Endothelial cell (in vitro differentiated cells): ENCODE measurements around the gene GDPGP1. TPM values are rescaled to one million over a fixed set of nuclear protein-coding genes. Genes with fewer than 3 reads are reported as not detected.
"Not testable (repeated sequence)": the region's sequence is repeated elsewhere in the genome, so short reads cannot be mapped to it uniquely, and the experiment has no call there.

Experiments used
- DNase-seq: peaks from one replicate; pipeline ENCODE4 v3.0.0; 2021; ENCODE audit warnings: low spot score
- H3K27ac Mint-ChIP-seq: one replicate; pipeline ENCODE4 v1.8.0; 2021; ENCODE audit warnings: mixed read lengths, inconsistent platforms; ENCODE audit not compliant: unreplicated experiment
- H3K27me3 Mint-ChIP-seq: one replicate; pipeline ENCODE4 v1.8.0; 2021; ENCODE audit warnings: mild to moderate bottlenecking, moderate library complexity, mixed read lengths, inconsistent platforms; ENCODE audit not compliant: unreplicated experiment
- H3K36me3 Mint-ChIP-seq: one replicate; pipeline ENCODE4 v1.8.0; 2021; ENCODE audit warnings: mild to moderate bottlenecking, low read depth, mixed read lengths, inconsistent platforms; ENCODE audit not compliant: unreplicated experiment
- H3K4me1 Mint-ChIP-seq: one replicate; pipeline ENCODE4 v1.8.0; 2021; ENCODE audit warnings: mild to moderate bottlenecking, mixed read lengths, inconsistent platforms; ENCODE audit not compliant: unreplicated experiment
- H3K4me3 Mint-ChIP-seq: one replicate; pipeline ENCODE4 v1.8.0; 2021; ENCODE audit warnings: mild to moderate bottlenecking, mixed read lengths, inconsistent platforms; ENCODE audit not compliant: unreplicated experiment
- H3K9me3 Mint-ChIP-seq: one replicate; pipeline ENCODE4 v1.8.0; 2021; ENCODE audit warnings: mixed read lengths, inconsistent platforms; ENCODE audit not compliant: unreplicated experiment
- CTCF ChIP-seq: fragments of 200-600 bp; sonication (generic); IDR thresholded peaks from one replicate; pipeline ENCODE4 v1.5.0; 2021; ENCODE audit warnings: antibody characterized with exemption; ENCODE audit not compliant: unreplicated experiment
- total RNA-seq: library from RNA; stranded (reverse); fragmentation: NEBNext Ultra II Directional; extraction: Animal tissue kit (Norgen Biotek cat#: 25700); gene quantifications from one replicate; pipeline ENCODE4 v1.2.1, GENCODE V29; 2021; ENCODE audit not compliant: unreplicated experiment

The GDPGP1 gene
- total RNA-seq, 1 donor from 2014 or later = 7.7 TPM

- DNase-seq = no peak
- Mint-ChIP-seq H3K27me3 (no peaks in the 10 kb centered on the region), H3K4me3 (no peak overlapping the region), H3K36me3 (no peaks in the 10 kb centered on the region), H3K9me3 (no peaks in the 10 kb centered on the region), H3K27ac (no peak overlapping the region), H3K4me1 (peaks cover 12% of the 10 kb centered on the region)
- peak; percentile 31 for TF ChIP-seq CTCF
Observed at GRCh38 chr15:90286678-90287077, 52.7 kb downstream of the GDPGP1 start.

- no peaks in the 10 kb centered on the region for H3K9me3 Mint-ChIP-seq
- peaks cover 12% of the 10 kb centered on the region for H3K4me1 Mint-ChIP-seq
- no peaks in the 10 kb centered on the region for H3K27me3 Mint-ChIP-seq
- no peak overlapping the region for H3K4me3 Mint-ChIP-seq
- TF ChIP-seq CTCF = no peak
- peak; percentile 61 for DNase-seq
- H3K27ac Mint-ChIP-seq = peak overlapping the region; percentile 74
- H3K36me3 Mint-ChIP-seq = no peaks in the 10 kb centered on the region
Observed at GRCh38 chr15:90287101-90287500, 53.1 kb downstream of the GDPGP1 start.

- no peaks in the 10 kb centered on the region for H3K27me3 Mint-ChIP-seq
- no peak for TF ChIP-seq CTCF
- H3K36me3 Mint-ChIP-seq = no peaks in the 10 kb centered on the region
- peaks cover 12% of the 10 kb centered on the region for H3K4me1 Mint-ChIP-seq
- no peaks in the 10 kb centered on the region for H3K9me3 Mint-ChIP-seq
- H3K4me3 Mint-ChIP-seq = no peak overlapping the region
- peak overlapping the region; percentile 52 for H3K27ac Mint-ChIP-seq
- DNase-seq = no peak
Observed at GRCh38 chr15:90287946-90288345, 53.9 kb downstream of the GDPGP1 start.

DNA sequence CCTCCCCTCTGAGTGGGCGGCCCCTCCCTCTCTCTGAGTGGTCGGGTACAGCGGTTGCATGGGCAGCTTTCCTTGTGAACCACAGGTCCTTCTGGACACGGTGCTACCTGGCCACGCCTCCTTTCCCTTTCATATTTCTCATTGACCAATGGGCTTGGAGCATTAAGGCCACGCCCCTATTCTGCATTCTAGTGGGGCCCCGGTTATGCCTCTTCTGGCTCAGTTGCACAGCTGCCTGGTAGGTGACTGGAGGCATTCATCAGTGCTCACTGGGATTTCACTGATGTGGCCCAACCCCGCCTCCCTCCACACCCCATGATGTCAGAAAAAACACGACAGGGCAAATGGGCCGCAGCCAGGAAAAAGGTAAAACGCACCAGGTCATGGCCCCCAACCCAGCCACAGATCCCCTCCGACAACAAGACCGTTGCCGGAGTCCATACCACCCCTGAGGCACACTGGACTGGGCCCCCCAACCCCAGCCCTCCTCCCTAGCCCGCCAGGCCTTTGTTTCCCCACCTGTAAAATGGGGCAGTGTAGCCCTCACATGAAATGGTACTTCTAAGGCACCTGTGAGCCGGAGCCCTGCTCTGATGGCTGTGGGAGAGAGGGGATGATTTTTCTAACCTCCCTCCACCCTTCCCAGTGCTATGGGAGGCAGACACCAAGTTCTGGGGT, 57.8 kb downstream of the GDPGP1 start:
- Mint-ChIP-seq H3K27me3 (peaks cover 2% of the 10 kb centered on the region), H3K4me3 (no peak overlapping the region), H3K9me3 (no peaks in the 10 kb centered on the region), H3K27ac (no peak overlapping the region), H3K36me3 (no peaks in the 10 kb centered on the region), H3K4me1 (peaks cover 9% of the 10 kb centered on the region)
- TF ChIP-seq CTCF = no peak
- no peak for DNase-seq

DNA sequence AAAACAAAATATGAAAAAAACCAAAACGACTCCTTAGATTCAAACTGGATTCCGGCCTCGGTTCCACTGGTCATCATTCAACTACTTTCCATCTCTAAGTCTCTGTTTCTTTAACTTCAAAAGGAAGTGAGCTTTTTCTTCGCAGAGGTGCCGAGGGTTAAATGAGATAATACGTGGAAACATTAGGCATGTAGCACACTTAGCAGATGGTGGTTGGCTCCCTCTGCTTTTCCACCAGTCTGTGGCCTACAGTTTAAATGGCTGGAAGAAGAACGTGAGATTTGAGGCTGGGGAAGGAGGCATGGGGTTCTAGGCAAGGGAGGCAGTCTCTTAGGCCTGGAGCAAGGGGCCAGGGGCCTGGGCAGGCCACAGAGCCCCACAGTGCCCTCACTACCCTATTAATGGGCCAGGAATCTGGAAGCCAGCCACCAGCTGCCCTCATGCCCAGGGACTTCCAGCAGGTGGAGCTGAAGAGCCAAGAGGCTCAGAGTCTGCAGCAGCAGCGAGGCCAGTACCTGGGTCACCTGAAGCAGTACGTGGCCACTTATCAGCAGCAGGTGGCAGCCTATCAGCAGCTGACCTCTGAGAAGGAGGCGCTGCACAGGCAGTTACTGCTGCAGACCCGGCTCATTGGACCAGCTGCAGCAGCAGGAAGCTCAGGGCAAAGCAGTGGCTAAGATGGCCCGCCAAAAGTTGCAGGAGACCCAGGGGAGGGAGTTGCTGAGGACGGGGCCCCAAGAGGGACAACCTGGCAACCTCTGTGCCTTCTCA, 59.2 kb downstream of the GDPGP1 start:
- H3K4me3 Mint-ChIP-seq = not testable (repeated sequence)

More for the DNA sequence above, 59.2 kb downstream of the GDPGP1 start:
- not testable (repeated sequence) for H3K27ac Mint-ChIP-seq, H3K27me3 Mint-ChIP-seq, H3K4me1 Mint-ChIP-seq, H3K9me3 Mint-ChIP-seq, H3K36me3 Mint-ChIP-seq
- peak; percentile 86 for DNase-seq
- TF ChIP-seq CTCF = peak; percentile 74
